Neural crest cell (in vitro differentiated cells): ENCODE data around the gene NUAK1. TPM values are rescaled to one million over a fixed set of nuclear protein-coding genes. Genes with fewer than 3 reads are reported as not detected.

Experiments
- DNase-seq: peaks from one replicate; pipeline ENCODE4 v3.0.0; 2021; ENCODE audit warnings: low read depth, mixed read lengths, low spot score
- H3K27ac Mint-ChIP-seq: one replicate; pipeline ENCODE4 v1.8.0; 2021; ENCODE audit warnings: mild to moderate bottlenecking, mixed read lengths; ENCODE audit not compliant: unreplicated experiment
- H3K27me3 Mint-ChIP-seq: 2 replicates; pipeline ENCODE4 v1.8.0; 2021; ENCODE audit warnings: low read depth, mild to moderate bottlenecking, mixed read lengths
- H3K36me3 Mint-ChIP-seq: 2 replicates; pipeline ENCODE4 v1.8.0; 2021; ENCODE audit warnings: low read depth, mild to moderate bottlenecking, mixed read lengths
- H3K4me1 Mint-ChIP-seq: 2 replicates; pipeline ENCODE4 v1.8.0; 2021; ENCODE audit warnings: mixed read lengths
- H3K4me3 Mint-ChIP-seq: one replicate; pipeline ENCODE4 v1.8.0; 2021; ENCODE audit warnings: mild to moderate bottlenecking, mixed read lengths
- H3K9me3 Mint-ChIP-seq: 2 replicates; pipeline ENCODE4 v1.8.0; 2021; ENCODE audit warnings: mixed read lengths
- CTCF ChIP-seq: fragments of 200-600 bp; sonication (generic); conservative IDR thresholded peaks from 2 replicates; pipeline ENCODE4 v1.5.0; 2021; ENCODE audit warnings: antibody characterized with exemption, mild to moderate bottlenecking
- long read RNA-seq: library from polyadenylated mRNA; unstranded; transcript quantifications from one replicate; pipeline ENCODE4 v2.0.0, GENCODE V29; 2020
- total RNA-seq: library from RNA; stranded (reverse); gene quantifications from 2 replicates; pipeline ENCODE4 v1.2.1, GENCODE V29; 2021

Gene NUAK1
- 35.3 and 35.6 TPM in 2 replicates for total RNA-seq
- long read RNA-seq, partial matches to known transcripts, result 6 of 22 reads
- long read RNA-seq, other reads (novel, unspliced or antisense), result 15 of 22 reads

DNA sequence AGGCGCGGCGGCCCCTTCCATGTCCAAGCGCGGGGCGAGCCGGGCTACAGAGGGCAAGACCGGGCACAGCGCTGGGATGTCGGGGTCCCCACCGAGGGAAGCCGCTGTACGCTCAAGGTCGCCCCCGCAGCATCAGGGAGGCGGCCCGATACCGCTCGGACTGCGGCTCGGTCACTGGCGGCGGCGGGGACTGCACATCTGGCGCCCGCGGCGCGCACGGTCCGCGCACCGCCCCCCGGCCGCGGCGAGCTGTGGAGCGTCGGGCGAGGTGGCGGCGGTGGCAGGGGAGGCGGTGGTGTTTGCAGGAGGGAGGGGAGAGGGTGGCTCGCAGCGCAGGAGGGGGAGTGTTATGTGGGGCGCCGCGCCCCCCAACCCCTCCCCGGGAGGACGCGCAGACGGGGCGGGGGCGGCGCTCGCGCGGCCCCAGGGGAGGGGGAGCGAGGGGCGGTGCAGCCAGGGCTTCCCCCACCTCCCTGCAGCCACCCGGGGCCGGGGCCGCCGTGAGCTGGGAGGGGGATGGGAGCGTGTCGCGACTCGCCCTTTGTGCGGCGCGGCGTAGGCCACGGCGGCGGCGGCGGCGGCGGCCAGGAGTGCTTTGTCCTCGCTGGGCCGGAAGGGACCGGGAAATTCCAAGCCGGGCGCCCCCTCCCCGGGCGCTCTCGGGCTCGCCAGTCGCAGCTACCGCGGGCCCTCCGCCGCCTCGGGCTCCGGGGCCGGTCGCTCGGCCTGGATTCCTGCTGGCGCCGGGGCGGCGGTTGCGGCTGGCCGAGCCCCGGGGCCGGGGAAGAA lies at the start of gene NUAK1:
Gene NUAK1 (minus strand): TSS at position 322 of the 789 bp plus-strand sequence. CDS start 301 bp downstream, at position 21.
- H3K27me3 Mint-ChIP-seq, result peaks cover 2% of the 10 kb centered on the region
- peaks cover 74% of the 10 kb centered on the region for H3K4me1 Mint-ChIP-seq
- no peaks in the 10 kb centered on the region for H3K9me3 Mint-ChIP-seq

GRCh38 chr12:106188256-106188655 lies 49.5 kb upstream of the NUAK1 start:
- no peak for TF ChIP-seq CTCF
- H3K27ac Mint-ChIP-seq, result no peak overlapping the region
- DNase-seq, result peak; percentile 52
- H3K36me3 Mint-ChIP-seq, result no peaks in the 10 kb centered on the region
- H3K27me3 Mint-ChIP-seq, result no peaks in the 10 kb centered on the region
- H3K4me3 Mint-ChIP-seq, result peak overlapping the region; percentile 69
- H3K4me1 Mint-ChIP-seq, result peaks cover 54% of the 10 kb centered on the region
- H3K9me3 Mint-ChIP-seq, result no peaks in the 10 kb centered on the region

More for the DNA sequence above, at the start of gene NUAK1:
- Mint-ChIP-seq H3K27ac (peak within 1 kb of the TSS; percentile 95), H3K4me3 (peak within 1 kb of the TSS; percentile 98), H3K36me3 (peaks cover 5% of the 10 kb centered on the region)
- DNase-seq, result peak; percentile 81
- TF ChIP-seq CTCF, result peak; percentile 13

DNA sequence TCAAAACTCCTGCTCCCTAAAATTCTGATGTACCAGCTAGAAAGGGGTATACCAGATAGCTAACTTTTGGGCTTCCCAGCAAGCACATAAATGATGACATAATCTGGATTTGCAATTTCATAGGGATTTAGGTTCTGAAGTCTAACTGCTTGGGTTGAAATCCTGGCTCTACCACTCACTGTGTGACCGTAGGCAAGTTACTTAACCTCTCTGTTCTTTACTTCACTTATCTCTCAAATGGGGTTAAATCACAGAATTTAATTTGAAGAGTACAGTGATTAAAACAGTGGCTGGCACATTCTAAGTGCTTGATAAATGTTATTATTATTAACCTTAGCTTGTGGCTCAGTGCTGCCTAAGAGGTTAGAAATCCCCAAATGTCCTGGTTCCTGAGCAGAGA lies 49.1 kb upstream of the NUAK1 start:
- Mint-ChIP-seq H3K4me3 (peak overlapping the region; percentile 69), H3K27ac (no peak overlapping the region), H3K9me3 (no peaks in the 10 kb centered on the region), H3K36me3 (no peaks in the 10 kb centered on the region), H3K27me3 (no peaks in the 10 kb centered on the region), H3K4me1 (peaks cover 51% of the 10 kb centered on the region)
- TF ChIP-seq CTCF, result no peak
- no peak for DNase-seq

GRCh38 chr12:106187155-106187789 lies 48.5 kb upstream of the NUAK1 start:
- Mint-ChIP-seq H3K4me3 (peak overlapping the region; percentile 6), H3K27ac (peak overlapping the region; percentile 0)

GRCh38 chr12:106183735-106184134 lies 45.0 kb upstream of the NUAK1 start:
- peaks cover 35% of the 10 kb centered on the region for H3K4me1 Mint-ChIP-seq
- no peak for TF ChIP-seq CTCF
- no peaks in the 10 kb centered on the region for H3K36me3 Mint-ChIP-seq
- no peak overlapping the region for H3K4me3 Mint-ChIP-seq
- no peaks in the 10 kb centered on the region for H3K9me3 Mint-ChIP-seq
- DNase-seq, result no peak
- H3K27me3 Mint-ChIP-seq, result no peaks in the 10 kb centered on the region
- no peak overlapping the region for H3K27ac Mint-ChIP-seq

More at GRCh38 chr12:106187155-106187789, 48.5 kb upstream of the NUAK1 start:
- Mint-ChIP-seq H3K4me1 (peaks cover 47% of the 10 kb centered on the region), H3K9me3 (no peaks in the 10 kb centered on the region), H3K27me3 (no peaks in the 10 kb centered on the region), H3K36me3 (no peaks in the 10 kb centered on the region)
- no peak for TF ChIP-seq CTCF
- no peak for DNase-seq
